T follicular helper cell (primary cell): ENCODE results near the gene MICAL2.

Experiments
- DNase-seq: peaks from one replicate; pipeline ENCODE4 v3.0.0-alpha.2; 2020; ENCODE audit warnings: low read depth

MICAL2 gene

GRCh38 chr11:12076840-12077534, 33.4 kb upstream of the MICAL2 start:
- DNase-seq: no peak

- DNase-seq: no peak
Measured at GRCh38 chr11:12077535-12078280, 32.7 kb upstream of the MICAL2 start.

GRCh38 chr11:12079726-12080556, 30.4 kb upstream of the MICAL2 start:
- DNase-seq: no peak

GRCh38 chr11:12083380-12083779, 27.0 kb upstream of the MICAL2 start:
- no peak for DNase-seq

GRCh38 chr11:12084256-12084655, 26.1 kb upstream of the MICAL2 start:
- no peak for DNase-seq

GRCh38 chr11:12085371-12086251, 24.8 kb upstream of the MICAL2 start:
- no peak for DNase-seq

- no peak for DNase-seq
Measured at GRCh38 chr11:12086271-12087074, 23.9 kb upstream of the MICAL2 start.

GRCh38 chr11:12087075-12088004, 23.1 kb upstream of the MICAL2 start:
- no peak for DNase-seq

GRCh38 chr11:12088047-12088481, 22.3 kb upstream of the MICAL2 start:
- DNase-seq: no peak

GRCh38 chr11:12088531-12088930, 21.9 kb upstream of the MICAL2 start:
- DNase-seq: no peak

- DNase-seq: no peak
Measured at GRCh38 chr11:12089041-12089440, 21.3 kb upstream of the MICAL2 start.

- DNase-seq: no peak
Measured at GRCh38 chr11:12089473-12089872, 20.9 kb upstream of the MICAL2 start.

- no peak for DNase-seq
Measured at GRCh38 chr11:12090061-12090591, 20.3 kb upstream of the MICAL2 start.

- DNase-seq: no peak
Measured at GRCh38 chr11:12090761-12091258, 19.6 kb upstream of the MICAL2 start.

GRCh38 chr11:12091956-12092558, 18.3 kb upstream of the MICAL2 start:
- DNase-seq: no peak

GRCh38 chr11:12092714-12093113, 17.7 kb upstream of the MICAL2 start:
- no peak for DNase-seq

- no peak for DNase-seq
Measured at GRCh38 chr11:12094872-12095800, 15.3 kb upstream of the MICAL2 start.

- no peak for DNase-seq
Measured at GRCh38 chr11:12097219-12097618, 13.2 kb upstream of the MICAL2 start.
